Lung (tissue), 10 donors: Measurements from ENCODE around the gene DPP6. TPM values are rescaled to one million over a fixed set of nuclear protein-coding genes. Genes with fewer than 3 reads are reported as not detected.
"Not testable (repeated sequence)": the region's sequence is repeated elsewhere in the genome, so short reads cannot be mapped to it uniquely, and the experiment has no call there.

Source experiments
- ATAC-seq: fragments of 200-7000 bp; cut with Tn5 transposase; one replicate; pipeline ENCODE4 v1.9.1; 2020; ENCODE audit warnings: moderate number of reproducible peaks; ENCODE audit not compliant: insufficient read depth, low FRiP score
- DNase-seq, 3 donors: peaks; one replicate each; pipeline ENCODE4 v3.0.0-alpha.2; 2013 to 2017
- H3K27ac ChIP-seq, 2 donors: one replicate each; pipeline ENCODE4 v1.5.1; 2013; ENCODE audit warnings: mild to moderate bottlenecking in 2 of 2, moderate library complexity in 2 of 2, control low read depth in 1 of 2, inconsistent platforms in 1 of 2, low read depth in 1 of 2, low read length in 1 of 2
- H3K27me3 ChIP-seq, 3 donors: one replicate each; pipeline ENCODE4 v1.5.1; 2013; ENCODE audit warnings: low read length in 2 of 3; ENCODE audit not compliant: control insufficient read depth in 3 of 3, insufficient read depth in 3 of 3
- H3K36me3 ChIP-seq, 4 donors: one replicate each; pipeline ENCODE4 v1.5.1; 2013; ENCODE audit warnings: low read length in 4 of 4, mild to moderate bottlenecking in 1 of 4, moderate library complexity in 1 of 4; ENCODE audit not compliant: control insufficient read depth in 4 of 4, insufficient read depth in 4 of 4
- H3K4me1 ChIP-seq, 5 donors: one replicate each; pipeline ENCODE4 v1.5.1; 2013; ENCODE audit warnings: low read length in 5 of 5, mild to moderate bottlenecking in 2 of 5, moderate library complexity in 1 of 5; ENCODE audit not compliant: control insufficient read depth in 5 of 5, insufficient read depth in 5 of 5
- H3K4me3 ChIP-seq: one replicate; pipeline ENCODE4 v1.5.1; 2013; ENCODE audit warnings: mild to moderate bottlenecking, control low read depth, moderate library complexity
- H3K9ac ChIP-seq, 2 donors: one replicate each; pipeline ENCODE4 v1.5.1; 2013; ENCODE audit warnings: low read length in 2 of 2, control low read depth in 1 of 2; ENCODE audit not compliant: insufficient read depth in 1 of 2
- H3K9me3 ChIP-seq, 4 donors: one replicate each; pipeline ENCODE4 v1.5.1; 2013; ENCODE audit warnings: low read length in 3 of 4, mild to moderate bottlenecking in 1 of 4, moderate library complexity in 1 of 4; ENCODE audit not compliant: control insufficient read depth in 4 of 4, insufficient read depth in 3 of 4
- WGBS, 2 donors: extraction: QIAGEN DNeasy Blood & Tissue Kit; methylation state at CpG; one replicate each; pipeline ENCODE4 v1.1.7; 2013; 5-methylcytosine and 5-hydroxymethylcytosine counted together
- polyA plus RNA-seq, 2 donors: library from polyadenylated mRNA; stranded (reverse); fragments of 200-250 nt; gene quantifications; one replicate each; pipeline ENCODE4 v1.2.1, GENCODE V29; 2013
- total RNA-seq, 2 donors: library from RNA; depleted of rRNA in 1 of 2; stranded (reverse); fragments of >200 nt in 1 of 2; gene quantifications; one replicate each; pipeline ENCODE4 v1.2.1, GENCODE V29; 2014 to 2021
- donor health status: Bipolar disorder and iron deficiency.
- donor health status: healthy.
- donor health status: DM: yes; HTN: yes; CAD: no.

Gene DPP6
- total and polyA plus RNA-seq, 4 donors: 0.08 to 1.3 (median 0.75) TPM

DNA sequence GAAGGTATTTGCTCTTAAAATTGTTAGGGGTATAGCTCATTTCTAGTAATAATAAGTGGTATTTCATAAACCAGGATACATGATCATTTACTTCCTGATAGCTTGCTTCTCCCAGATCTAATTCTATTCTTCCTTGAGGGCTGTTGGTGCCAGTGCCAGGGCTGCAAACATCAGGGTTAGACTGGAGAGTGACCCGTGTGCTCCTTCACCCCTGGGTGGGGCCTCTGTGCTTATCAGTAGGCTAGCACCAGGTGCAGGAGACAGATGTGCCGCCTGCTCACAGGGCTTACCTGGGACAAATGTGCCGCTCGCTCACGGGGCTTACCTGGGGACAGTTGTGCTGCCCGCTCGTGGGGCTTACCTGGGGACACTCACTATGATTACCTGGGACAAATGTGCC lies 71.2 kb downstream of the DPP6 start:
- H3K4me1 ChIP-seq, H3K9me3 ChIP-seq, H3K9ac ChIP-seq, DNase-seq, H3K36me3 ChIP-seq, ATAC-seq, H3K27me3 ChIP-seq, H3K27ac ChIP-seq, H3K4me3 ChIP-seq: not testable (repeated sequence)
- 72 to 90% methylated on average over 6 to 7 of the region's 7 CpGs for WGBS, 2 donors

DNA sequence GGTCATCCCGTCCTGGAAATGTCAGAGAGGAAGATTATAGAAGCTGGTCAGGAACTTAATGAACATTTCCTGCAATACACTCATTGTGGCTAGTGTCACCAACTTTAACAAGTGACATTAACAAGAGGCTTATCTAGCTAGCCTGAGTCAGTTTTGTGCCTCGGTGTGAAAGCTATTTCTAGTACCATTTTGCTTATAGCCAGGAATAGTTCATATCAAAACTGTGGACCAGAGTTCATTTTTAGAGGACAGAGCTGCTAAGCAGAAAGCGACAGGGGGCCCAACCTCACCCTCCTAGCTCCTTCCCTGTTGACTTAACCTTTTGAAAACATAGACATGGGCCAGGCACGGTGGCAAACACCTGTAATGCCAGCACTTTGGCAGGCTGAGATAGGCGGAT lies 76.9 kb downstream of the DPP6 start:
- ATAC-seq, H3K27ac ChIP-seq, DNase-seq, H3K27me3 ChIP-seq, H3K36me3 ChIP-seq, H3K9me3 ChIP-seq, H3K4me1 ChIP-seq, H3K9ac ChIP-seq, H3K4me3 ChIP-seq: not testable (repeated sequence)
- 63 to 80% methylated on average over 5 of the region's 5 CpGs for WGBS, 2 donors

DNA sequence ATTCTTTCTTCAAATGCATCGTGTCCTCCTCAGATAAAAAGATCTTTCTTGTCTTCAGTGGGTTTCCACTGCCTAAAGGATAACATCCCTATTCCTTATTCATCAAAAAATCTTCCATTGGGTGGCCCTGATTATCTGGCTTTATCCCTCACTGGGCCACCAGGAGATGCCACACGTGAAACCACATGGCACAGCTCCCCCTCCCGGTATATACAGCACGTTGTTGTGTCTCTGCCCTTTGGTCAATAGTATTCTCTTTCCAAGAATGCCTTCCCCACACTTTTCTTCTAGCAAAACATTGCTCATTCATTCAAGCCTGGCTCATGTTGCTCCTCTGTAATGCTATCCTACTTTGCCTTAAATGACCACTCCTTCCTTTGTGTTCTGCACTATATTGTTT lies 80.4 kb downstream of the DPP6 start:
- H3K36me3 ChIP-seq, DNase-seq, H3K4me1 ChIP-seq, H3K4me3 ChIP-seq, ATAC-seq, H3K27ac ChIP-seq, H3K27me3 ChIP-seq, H3K9ac ChIP-seq, H3K9me3 ChIP-seq: not testable (repeated sequence)
- 85 to 90% methylated on average over 3 of the region's 4 CpGs for WGBS, 2 donors

DNA sequence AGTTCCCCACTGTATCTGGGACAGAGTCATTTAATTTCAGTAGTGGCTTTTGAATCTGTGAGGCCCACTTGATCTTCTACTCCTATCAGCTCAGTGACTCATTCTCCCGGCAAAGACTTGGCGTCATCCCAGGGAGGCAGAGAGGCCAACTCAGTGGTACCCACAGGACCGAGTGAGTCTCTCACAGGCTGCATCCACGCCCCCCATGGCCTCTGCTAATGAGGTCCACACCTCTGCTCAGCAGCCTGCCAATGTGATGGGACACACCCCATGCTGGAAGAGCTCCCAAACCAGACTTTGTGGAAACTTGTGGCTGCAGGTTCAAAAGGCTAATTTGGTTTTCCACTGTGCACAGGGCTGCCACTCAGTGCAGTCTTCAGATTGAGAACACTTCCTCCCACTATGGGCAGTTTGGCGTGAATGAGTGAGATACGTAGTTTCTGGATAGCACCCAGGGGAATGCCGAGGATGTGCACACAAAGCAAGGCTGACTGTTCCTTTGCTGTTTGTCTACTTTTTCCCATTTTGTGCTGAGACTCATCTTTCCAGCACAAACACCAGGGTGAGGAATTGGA lies 81.6 kb downstream of the DPP6 start:
- 85 to 91% methylated on average over 5 to 6 of the region's 7 CpGs for WGBS, 2 donors
- not testable (repeated sequence) for ATAC-seq

DNA sequence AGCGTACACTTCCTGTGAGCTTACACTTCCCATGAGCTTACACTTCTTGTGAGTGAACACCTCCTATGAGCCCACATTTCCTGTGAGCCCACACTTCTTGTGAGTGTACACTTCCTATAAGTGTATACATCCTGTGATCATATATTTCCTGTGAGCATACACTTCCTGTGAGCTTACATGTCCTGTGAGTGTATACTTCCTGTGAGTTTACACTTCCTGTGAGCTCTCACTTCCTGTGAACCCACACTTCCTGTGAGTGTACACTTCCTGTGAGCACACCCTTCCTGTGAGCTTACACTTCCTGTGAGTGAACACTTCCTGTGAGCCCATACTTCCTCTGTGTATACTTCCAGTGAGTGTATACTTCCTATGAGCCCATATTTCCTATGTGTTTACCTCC lies 82.5 kb downstream of the DPP6 start:
- not testable (repeated sequence) for H3K36me3 ChIP-seq, H3K27ac ChIP-seq, H3K4me1 ChIP-seq, H3K27me3 ChIP-seq, H3K9ac ChIP-seq, ATAC-seq, DNase-seq, H3K9me3 ChIP-seq, H3K4me3 ChIP-seq
- WGBS, 2 donors: 100% methylated on average over 1 of the region's 1 CpG; no CpG with 5 or more reads in 1 of the 2 donors

More for the DNA sequence above, 81.6 kb downstream of the DPP6 start:
- not testable (repeated sequence) for H3K9ac ChIP-seq, H3K27ac ChIP-seq, DNase-seq, H3K36me3 ChIP-seq, H3K4me3 ChIP-seq, H3K27me3 ChIP-seq, H3K4me1 ChIP-seq, H3K9me3 ChIP-seq

DNA sequence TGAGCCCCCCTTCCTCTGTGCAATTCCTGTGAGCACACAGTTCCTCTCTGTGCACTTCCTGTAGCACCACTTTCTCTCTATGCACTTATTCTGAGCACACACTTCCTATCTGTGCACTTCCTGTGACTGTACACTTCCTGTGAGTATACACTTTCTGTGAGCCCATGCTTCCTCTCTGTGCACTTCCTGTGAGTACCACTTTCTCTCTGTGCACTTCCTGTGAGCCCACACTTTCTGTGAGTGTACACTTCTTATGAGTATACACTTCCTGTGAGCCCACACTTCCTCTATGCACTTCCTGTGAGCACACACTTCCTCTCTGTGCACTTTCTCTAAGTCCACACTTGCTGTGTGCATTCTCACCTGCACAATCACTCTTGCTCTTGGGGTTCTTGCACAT lies 83.4 kb downstream of the DPP6 start:
- H3K4me3 ChIP-seq, H3K36me3 ChIP-seq, H3K27me3 ChIP-seq, H3K9ac ChIP-seq, H3K27ac ChIP-seq, H3K9me3 ChIP-seq, H3K4me1 ChIP-seq, ATAC-seq, DNase-seq: not testable (repeated sequence)

DNA sequence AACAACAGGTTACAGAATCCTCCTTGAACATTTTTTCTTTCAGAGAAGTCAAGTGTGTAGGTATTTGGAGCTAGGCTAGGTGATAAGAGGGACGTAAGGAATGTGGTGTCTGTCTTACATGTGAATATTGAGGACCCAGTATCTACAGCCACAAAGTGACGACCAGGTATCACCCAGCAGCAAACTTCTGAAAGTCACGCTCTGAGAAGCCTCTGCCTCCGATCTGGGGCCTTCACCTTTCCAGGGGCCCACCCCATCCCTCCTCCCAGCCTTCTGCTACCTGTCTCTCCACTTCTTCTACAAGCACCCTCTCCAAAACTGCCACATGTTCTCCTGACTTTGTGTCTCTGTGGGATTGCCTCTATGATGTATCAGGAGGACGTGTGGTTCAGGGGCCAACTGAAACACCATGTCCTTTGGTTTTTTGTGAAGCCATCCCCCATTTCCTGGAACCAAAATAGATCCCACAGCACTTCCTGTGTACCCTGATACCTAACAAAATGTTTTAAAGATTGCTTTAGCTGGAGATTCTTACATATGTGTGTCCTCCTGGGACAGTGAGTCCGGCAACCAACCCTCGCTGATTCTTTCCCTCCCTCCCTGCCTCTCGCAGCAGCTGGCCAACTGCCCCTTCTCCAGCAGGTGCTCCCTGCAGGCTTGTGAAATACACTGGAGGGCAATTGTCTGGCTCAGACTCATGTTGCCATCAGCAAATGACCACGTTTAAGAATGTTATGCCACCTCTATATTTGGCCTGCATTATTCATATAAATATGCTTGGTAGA lies 93.9 kb downstream of the DPP6 start:
- ATAC-seq, H3K4me3 ChIP-seq, H3K27me3 ChIP-seq, H3K27ac ChIP-seq, DNase-seq, H3K36me3 ChIP-seq, H3K9me3 ChIP-seq, H3K9ac ChIP-seq, H3K4me1 ChIP-seq: not testable (repeated sequence)
- WGBS, 2 donors: 62 to 72% methylated on average over 4 to 5 of the region's 9 CpGs

DNA sequence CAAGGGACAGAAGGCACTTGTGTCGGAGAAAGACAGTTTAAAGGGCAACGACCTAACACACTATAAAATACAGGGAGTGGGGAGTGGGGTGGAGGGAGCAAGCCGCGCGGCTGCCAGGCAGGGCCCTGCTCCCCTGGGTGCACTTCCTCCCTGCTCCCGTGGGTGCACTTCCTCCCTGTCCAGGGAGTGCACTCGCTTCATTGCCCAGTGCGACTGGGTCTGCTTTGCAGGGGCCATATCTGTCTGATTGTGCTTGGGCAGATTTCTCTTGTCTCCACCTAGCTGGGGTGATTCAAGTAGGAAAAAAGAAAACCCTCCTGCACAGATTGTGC lies 94.5 kb downstream of the DPP6 start:
- not testable (repeated sequence) for DNase-seq, H3K4me1 ChIP-seq, H3K36me3 ChIP-seq, H3K9me3 ChIP-seq, H3K27me3 ChIP-seq, H3K27ac ChIP-seq, ATAC-seq, H3K4me3 ChIP-seq, H3K9ac ChIP-seq
- 45 to 74% methylated on average over 4 to 6 of the region's 8 CpGs for WGBS, 2 donors
